Heart left ventricle (tissue), 13 donors: ENCODE results near the gene OGFR.

Experiments
- CTCF ChIP-seq, 12 donors: fragments of 200-600 bp; sonication (generic) in 4 of 12; IDR thresholded peaks; one replicate each; pipeline versions ENCODE4 v1.5.0 to v1.8.0; 2018 to 2022; ENCODE audit warnings: antibody characterized with exemption in 12 of 12, mild to moderate bottlenecking in 5 of 12
- POLR2A ChIP-seq, 2 donors: fragments of 450-650 bp; IDR thresholded peaks; one replicate each; pipeline ENCODE4 v1.6.1; 2017; ENCODE audit warnings: antibody characterized with exemption in 2 of 2, mild to moderate bottlenecking in 2 of 2, moderate library complexity in 2 of 2
- donor health status: ischemic (EF 13 %, LVEDD 7.1; RV severe dilation, severe dysfunction).
- donor health status: DM: no; HTN: yes; CAD: no.
- donor health status: DM: no; HTN: no; CAD: no.
- donor health status: ischemic (EF 25% LVEDD 6.9; RV normal size, moderate dysfunction).
- donor health status: ischemic (EF 25% LVEDD 5.7; RV mildly dilated, moderate dysfunction).
- donor health status: ischemic (EF 35%, LVEDD 5.7; RV mildly dilated, moderate dysfunction).
- donor health status: nonischemic (EF 11% LVEDD 7.7; RV severe dilation, severe dysfunction).
- donor health status: DM: yes; HTN: yes; CAD: no.
- donor health status: PGD.
- donor health status: ischemic (EF 29% LVEDD 5.4; RV normal size, mild dysfunction).
- donor health status: nonischemic (EF 23%, LVEDD 6.1; RV moderate dilation, normal function).

- no peak for TF ChIP-seq CTCF (IDR thresholded peaks at IDR 0.05)
- no peak for TF ChIP-seq POLR2A (IDR thresholded peaks at IDR 0.05)
Observed at GRCh38 chr20:62766716-62767115, 37.9 kb upstream of the OGFR start.
